K562 (cell line): ENCODE data around the gene PKD1L1.

Source experiments
- EZH2 ChIP-seq: IDR thresholded peaks from 2 replicates; pipeline ENCODE4 v1.6.1; 2012; ENCODE audit warnings: low read depth, mild to moderate bottlenecking, inconsistent platforms, low read length, borderline replicate concordance
- HDAC6 ChIP-seq: IDR thresholded peaks from 2 replicates; pipeline ENCODE4 v1.6.1; 2012; ENCODE audit warnings: low read depth, mild to moderate bottlenecking, control low read depth, inconsistent platforms, low read length, moderate library complexity
- NFYB ChIP-seq: IDR thresholded peaks from 2 replicates; pipeline ENCODE4 v1.6.1; 2011; ENCODE audit warnings: mild to moderate bottlenecking, moderate library complexity; ENCODE audit not compliant: insufficient read length; ENCODE audit errors: extremely low read depth
- POLR2AphosphoS5 ChIP-seq: IDR thresholded peaks from 2 replicates; pipeline ENCODE4 v1.6.1; 2011; ENCODE audit warnings: mild to moderate bottlenecking, low read depth, low read length, moderate library complexity; ENCODE audit not compliant: control insufficient read depth, insufficient read depth
- RCOR1 ChIP-seq, 2 experiments: IDR thresholded peaks; 2 replicates each; pipeline ENCODE4 v1.6.1; 2012; ENCODE audit warnings: low read depth in 2 of 2, low read length in 2 of 2, borderline replicate concordance in 1 of 2, improper control_type of control experiment in 1 of 2
- SMARCB1 ChIP-seq: IDR thresholded peaks from 2 replicates; pipeline ENCODE4 v1.6.1; 2011; ENCODE audit warnings: improper control_type of control experiment, low read depth; ENCODE audit not compliant: insufficient read length
- SMC3 ChIP-seq: conservative IDR thresholded peaks from 2 replicates; pipeline ENCODE4 v1.6.1; 2011; ENCODE audit warnings: low read depth, low read length, improper control_type of control experiment; ENCODE audit not compliant: insufficient read depth
- SP1 ChIP-seq: sonication (generic); formaldehyde crosslinking; IDR thresholded peaks from 2 replicates; pipeline ENCODE4 v1.8.1; 2022; ENCODE audit warnings: mild to moderate bottlenecking, missing genetic modification reagents
- SREBF2 ChIP-seq: sonication (generic); formaldehyde crosslinking; IDR thresholded peaks from 2 replicates; pipeline ENCODE4 v1.4.0; 2020; ENCODE audit warnings: mild to moderate bottlenecking, missing genetic modification reagents
- TCF7L2 ChIP-seq: fragments of 150-350 bp; IDR thresholded peaks from 2 replicates; pipeline ENCODE4 v1.6.1; 2016; ENCODE audit warnings: low read depth, mild to moderate bottlenecking, low read length, moderate library complexity
- ZKSCAN8 ChIP-seq: fragments of 200-800 bp; sonication (Bioruptor generic); IDR thresholded peaks from 2 replicates; pipeline ENCODE4 v1.6.1; 2016; ENCODE audit warnings: missing genetic modification characterization, missing compliant biosample characterization
- ZNF143 ChIP-seq: sonication (generic); formaldehyde crosslinking; IDR thresholded peaks from 2 replicates; pipeline ENCODE4 v1.9.0; 2022; ENCODE audit warnings: mild to moderate bottlenecking, missing genetic modification reagents
- TF ChIP-seq, protein P1 (sequence below): sonication (generic); formaldehyde crosslinking; IDR thresholded peaks from 2 replicates; pipeline ENCODE4 v1.8.0; 2022; ENCODE audit warnings: mild to moderate bottlenecking, missing genetic modification reagents, borderline replicate concordance
- TF ChIP-seq, protein P2 (sequence below), 3 experiments: IDR thresholded peaks in 2 of 3; conservative IDR thresholded peaks in 1 of 3; 2 replicates each; pipeline ENCODE4 v1.5.1; 2011 to 2012; ENCODE audit warnings: low read length in 3 of 3, mild to moderate bottlenecking in 3 of 3, control low read depth in 2 of 3, improper control_type of control experiment in 1 of 3, inconsistent platforms in 1 of 3, low read depth in 1 of 3, mixed read lengths in 1 of 3, moderate library complexity in 1 of 3; ENCODE audit not compliant: insufficient read depth in 2 of 3

DNA sequence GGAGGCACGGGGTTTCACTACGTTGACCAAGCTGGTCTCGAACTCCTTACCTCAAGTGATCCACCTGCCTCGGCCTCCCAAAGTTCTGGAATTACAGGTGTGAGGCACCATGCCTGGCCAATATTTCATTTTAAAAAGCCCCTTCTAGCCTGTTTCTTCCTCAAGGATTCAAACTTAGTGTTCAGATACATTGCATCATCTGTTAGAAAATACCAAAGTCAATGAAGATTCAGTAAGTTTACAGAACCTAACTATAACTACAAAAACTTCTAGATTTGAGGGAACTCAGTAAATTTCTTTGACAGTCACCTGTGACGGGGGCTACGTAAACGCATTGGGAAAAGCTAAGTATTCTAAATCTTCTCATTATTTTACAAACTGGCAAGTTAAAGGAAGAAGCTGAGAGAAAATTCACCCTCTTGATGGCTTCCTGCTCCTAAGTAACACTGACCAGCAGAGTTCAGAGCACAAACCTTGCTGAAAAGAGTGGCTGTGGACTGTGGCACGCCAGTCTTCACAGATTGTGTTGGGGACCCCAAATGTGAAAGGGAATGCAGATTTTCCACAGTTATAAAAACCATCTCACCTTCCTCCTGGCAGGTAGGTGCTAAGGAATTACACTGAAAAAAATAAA lies 162.2 kb downstream of the PKD1L1 start:
- no peak for TF ChIP-seq SMARCB1
- TF ChIP-seq, protein P1, sequence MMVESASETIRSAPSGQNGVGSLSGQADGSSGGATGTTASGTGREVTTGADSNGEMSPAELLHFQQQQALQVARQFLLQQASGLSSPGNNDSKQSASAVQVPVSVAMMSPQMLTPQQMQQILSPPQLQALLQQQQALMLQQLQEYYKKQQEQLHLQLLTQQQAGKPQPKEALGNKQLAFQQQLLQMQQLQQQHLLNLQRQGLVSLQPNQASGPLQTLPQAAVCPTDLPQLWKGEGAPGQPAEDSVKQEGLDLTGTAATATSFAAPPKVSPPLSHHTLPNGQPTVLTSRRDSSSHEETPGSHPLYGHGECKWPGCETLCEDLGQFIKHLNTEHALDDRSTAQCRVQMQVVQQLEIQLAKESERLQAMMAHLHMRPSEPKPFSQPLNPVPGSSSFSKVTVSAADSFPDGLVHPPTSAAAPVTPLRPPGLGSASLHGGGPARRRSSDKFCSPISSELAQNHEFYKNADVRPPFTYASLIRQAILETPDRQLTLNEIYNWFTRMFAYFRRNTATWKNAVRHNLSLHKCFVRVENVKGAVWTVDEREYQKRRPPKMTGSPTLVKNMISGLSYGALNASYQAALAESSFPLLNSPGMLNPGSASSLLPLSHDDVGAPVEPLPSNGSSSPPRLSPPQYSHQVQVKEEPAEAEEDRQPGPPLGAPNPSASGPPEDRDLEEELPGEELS (CRISPR knock-in tag), result no peak
- TF ChIP-seq NFYB, result no peak
- TF ChIP-seq, protein P2, sequence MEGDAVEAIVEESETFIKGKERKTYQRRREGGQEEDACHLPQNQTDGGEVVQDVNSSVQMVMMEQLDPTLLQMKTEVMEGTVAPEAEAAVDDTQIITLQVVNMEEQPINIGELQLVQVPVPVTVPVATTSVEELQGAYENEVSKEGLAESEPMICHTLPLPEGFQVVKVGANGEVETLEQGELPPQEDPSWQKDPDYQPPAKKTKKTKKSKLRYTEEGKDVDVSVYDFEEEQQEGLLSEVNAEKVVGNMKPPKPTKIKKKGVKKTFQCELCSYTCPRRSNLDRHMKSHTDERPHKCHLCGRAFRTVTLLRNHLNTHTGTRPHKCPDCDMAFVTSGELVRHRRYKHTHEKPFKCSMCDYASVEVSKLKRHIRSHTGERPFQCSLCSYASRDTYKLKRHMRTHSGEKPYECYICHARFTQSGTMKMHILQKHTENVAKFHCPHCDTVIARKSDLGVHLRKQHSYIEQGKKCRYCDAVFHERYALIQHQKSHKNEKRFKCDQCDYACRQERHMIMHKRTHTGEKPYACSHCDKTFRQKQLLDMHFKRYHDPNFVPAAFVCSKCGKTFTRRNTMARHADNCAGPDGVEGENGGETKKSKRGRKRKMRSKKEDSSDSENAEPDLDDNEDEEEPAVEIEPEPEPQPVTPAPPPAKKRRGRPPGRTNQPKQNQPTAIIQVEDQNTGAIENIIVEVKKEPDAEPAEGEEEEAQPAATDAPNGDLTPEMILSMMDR (IDR thresholded peaks at IDR 0.05 in 2 of 3, conservative IDR thresholded peaks at IDR 0.05 in 1 of 3; ENCODE audit: insufficient read depth in 2 of 3, low read depth in 1 of 3, low read length in 3 of 3), result no peak
- no peak for TF ChIP-seq SP1 (CRISPR knock-in tag)
- TF ChIP-seq ZNF143, result no peak
- TF ChIP-seq EZH2, result no peak
- TF ChIP-seq SREBF2 (CRISPR knock-in tag), result no peak
- TF ChIP-seq HDAC6, result no peak
- TF ChIP-seq RCOR1 (IDR thresholded peaks at IDR 0.05; ENCODE audit: borderline replicate concordance in 1 of 2, low read depth in 2 of 2, low read length in 2 of 2), result no peak
- TF ChIP-seq SMC3, result no peak
- no peak for TF ChIP-seq TCF7L2
- TF ChIP-seq ZKSCAN8 (CRISPR knock-in tag), result no peak
- TF ChIP-seq POLR2AphosphoS5, result no peak
